MCF 10A (cell line): ENCODE data around the gene SLC9A4. TPM values are rescaled to one million over a fixed set of nuclear protein-coding genes. Genes with fewer than 3 reads are reported as not detected.

ENCODE experiments used
- BruUV-seq: library from RNA; stranded (reverse); fragments of 400-500 nt; replicated peaks from 2 replicates; lab custom pipeline; 2021; lab: Mats Ljungman, UMichigan
- CTCF ChIA-PET: fragments of 300-600 bp; sonication (Branson Sonifier 250); formaldehyde crosslinking; extraction: SDS; loops from one replicate; lab custom pipeline; 2021; ENCODE audit warnings: antibody characterized with exemption, inconsistent platforms; lab: Yijun Ruan, JAX
- POLR2A ChIA-PET: fragments of 300-600, 350-650 bp; sonication (Branson Sonifier 250); formaldehyde crosslinking; extraction: SDS; loops from one replicate; lab custom pipeline; 2020; ENCODE audit warnings: antibody characterized with exemption, inconsistent platforms; lab: Yijun Ruan, JAX
- DNase-seq: peaks from one replicate; pipeline ENCODE4 v3.0.0-alpha.2; 2018; ENCODE audit not compliant: unreplicated experiment
- H3K27ac Mint-ChIP-seq: one replicate; pipeline ENCODE4 v1.8.0; 2022; ENCODE audit warnings: mild to moderate bottlenecking, low read depth, mixed read lengths; ENCODE audit not compliant: unreplicated experiment
- H3K27me3 Mint-ChIP-seq: one replicate; pipeline ENCODE4 v1.8.0; 2022; ENCODE audit warnings: mixed read lengths; ENCODE audit not compliant: insufficient read depth, unreplicated experiment
- H3K36me3 Mint-ChIP-seq: one replicate; pipeline ENCODE4 v1.8.0; 2022; ENCODE audit warnings: mild to moderate bottlenecking, moderate library complexity, mixed read lengths; ENCODE audit not compliant: insufficient read depth, unreplicated experiment
- H3K4me1 Mint-ChIP-seq: one replicate; pipeline ENCODE4 v1.8.0; 2022; ENCODE audit warnings: mixed read lengths; ENCODE audit not compliant: insufficient read depth, unreplicated experiment
- H3K4me3 Mint-ChIP-seq: one replicate; pipeline ENCODE4 v1.8.0; 2022; ENCODE audit warnings: mild to moderate bottlenecking, moderate library complexity, mixed read lengths; ENCODE audit not compliant: unreplicated experiment
- H3K9me3 Mint-ChIP-seq: one replicate; pipeline ENCODE4 v1.8.0; 2022; ENCODE audit warnings: mixed read lengths; ENCODE audit not compliant: unreplicated experiment
- CTCF ChIP-seq: fragments of 200-600 bp; IDR thresholded peaks from one replicate; pipeline ENCODE4 v1.8.0; 2022; ENCODE audit warnings: antibody characterized with exemption, mild to moderate bottlenecking; ENCODE audit not compliant: unreplicated experiment
- intact Hi-C: fragments of 100-400 bp; cut with micrococcal nuclease; formaldehyde crosslinking; loops from 2 replicates; pipeline ENCODE4 v1.14.1; 2022
- total RNA-seq: library from RNA; stranded (reverse); gene quantifications from 2 replicates; pipeline ENCODE4 v1.2.3, GENCODE V29; 2022

SLC9A4 gene
- total RNA-seq, 1 experiment from 2014 or later = 0.07 TPM

GRCh38 chr2:102523651-102524050, 50.6 kb downstream of the SLC9A4 start:
- H3K9me3 Mint-ChIP-seq = no peaks in the 10 kb centered on the region
- no peak for DNase-seq
- no peaks in the 10 kb centered on the region for H3K36me3 Mint-ChIP-seq
- no peak overlapping the region for H3K27ac Mint-ChIP-seq
- intact Hi-C loops = no loop called here
- H3K4me1 Mint-ChIP-seq = no peaks in the 10 kb centered on the region
- ChIA-PET POLR2A (interaction anchor here (0.7 to 1.2 kb wide), 2 partner anchors 10 to 423 kb away, joined by 3 to 4 read pairs; no protein-coding TSS in a partner anchor), CTCF (interaction anchor here (0.7 to 7.4 kb wide), 5 partner anchors 11 to 180 kb away, joined by 4 to 53 read pairs (median 5); partner anchors contain the start of gene SLC9A4)
- H3K27me3 Mint-ChIP-seq = no peaks in the 10 kb centered on the region
- H3K4me3 Mint-ChIP-seq = no peak overlapping the region
- no TSS peak for BruUV-seq
- TF ChIP-seq CTCF = no peak

DNA sequence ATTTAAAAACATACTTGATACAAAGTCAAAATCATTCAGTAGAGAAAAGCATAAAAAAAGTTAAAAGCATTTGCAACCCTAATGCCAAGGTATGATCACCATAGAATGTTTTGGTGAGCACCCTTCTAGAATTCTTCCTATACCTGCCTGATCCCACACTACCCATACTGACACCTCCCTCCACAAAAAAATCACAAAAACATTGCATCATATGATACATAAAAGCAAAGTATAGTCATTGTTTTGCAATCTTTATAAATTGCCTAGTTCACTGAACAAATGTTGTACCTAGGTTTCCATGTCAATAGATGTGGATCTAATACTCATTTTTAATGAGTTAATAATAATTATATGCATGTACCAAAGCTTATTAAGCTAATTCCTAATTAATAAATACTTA, 54.1 kb downstream of the SLC9A4 start:
- intact Hi-C loops = no loop called here
- no TSS peak for BruUV-seq

GRCh38 chr2:102538491-102538890, 65.5 kb downstream of the SLC9A4 start:
- no peak for TF ChIP-seq CTCF
- Mint-ChIP-seq H3K27ac (no peak overlapping the region), H3K9me3 (no peaks in the 10 kb centered on the region), H3K27me3 (no peaks in the 10 kb centered on the region), H3K4me3 (no peak overlapping the region), H3K36me3 (no peaks in the 10 kb centered on the region), H3K4me1 (no peaks in the 10 kb centered on the region)
- no TSS peak for BruUV-seq
- POLR2A ChIA-PET = no interaction called here
- intact Hi-C loops = no loop called here
- CTCF ChIA-PET = interaction anchor here (0.6 to 1.6 kb wide), 3 partner anchors 19 to 92 kb away, joined by 3 to 6 read pairs (median 5); partner anchors contain the start of gene SLC9A4
- DNase-seq = no peak

More for the DNA sequence above, 54.1 kb downstream of the SLC9A4 start:
- no peaks in the 10 kb centered on the region for H3K4me1 Mint-ChIP-seq
- H3K36me3 Mint-ChIP-seq = no peaks in the 10 kb centered on the region
- CTCF ChIA-PET = interaction anchor here (0.5 to 0.6 kb wide), 2 partner anchors 8 to 44 kb away, joined by 3 read pairs; no protein-coding TSS in a partner anchor
- H3K9me3 Mint-ChIP-seq = no peaks in the 10 kb centered on the region
- POLR2A ChIA-PET = no interaction called here
- no peak overlapping the region for H3K4me3 Mint-ChIP-seq
- DNase-seq = no peak
- no peak overlapping the region for H3K27ac Mint-ChIP-seq
- TF ChIP-seq CTCF = no peak
- peaks cover 26% of the 10 kb centered on the region for H3K27me3 Mint-ChIP-seq

DNA sequence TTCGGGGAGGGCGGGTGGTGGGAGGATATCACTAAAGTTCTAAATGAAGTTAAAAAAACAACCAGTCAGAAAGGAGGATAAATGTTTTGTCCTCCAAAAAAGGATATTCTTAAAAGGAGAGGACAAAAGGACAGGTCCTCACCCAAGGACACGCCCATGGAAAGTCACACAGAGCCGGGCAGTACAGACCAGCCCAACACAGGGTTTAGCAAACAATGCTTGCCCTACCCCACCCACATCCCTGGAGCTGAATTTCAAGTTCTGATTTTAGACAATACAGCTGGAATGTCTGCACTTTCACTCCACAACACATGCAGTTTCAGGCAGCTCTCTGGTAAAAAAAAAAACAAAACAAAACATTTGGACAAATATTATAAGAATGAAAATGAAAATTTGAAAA, 67.9 kb downstream of the SLC9A4 start:
- H3K4me1 Mint-ChIP-seq = no peaks in the 10 kb centered on the region
- H3K27ac Mint-ChIP-seq = no peak overlapping the region
- no peak for TF ChIP-seq CTCF
- H3K9me3 Mint-ChIP-seq = no peaks in the 10 kb centered on the region
- no peak for DNase-seq
- no peaks in the 10 kb centered on the region for H3K27me3 Mint-ChIP-seq
- no peaks in the 10 kb centered on the region for H3K36me3 Mint-ChIP-seq
- POLR2A ChIA-PET = no interaction called here
- intact Hi-C loops = no loop called here
- CTCF ChIA-PET = interaction anchor here (0.5 to 1.0 kb wide), 2 partner anchors 45 to 75 kb away, joined by 3 read pairs; no protein-coding TSS in a partner anchor
- BruUV-seq = no TSS peak
- H3K4me3 Mint-ChIP-seq = no peak overlapping the region
